GM18511 (cell line): Measurements from ENCODE around the gene ALDH1A3.
A peak's percentile ranks its signal among the peaks of the same experiment; 100 is the strongest.
"Not testable (repeated sequence)": the region's sequence is repeated elsewhere in the genome, so short reads cannot be mapped to it uniquely, and the experiment has no call there.

ENCODE experiments used
- ATAC-seq: cut with Tn5 transposase; IDR thresholded peaks from one replicate; pipeline ENCODE4 v1.9.1; 2021; ENCODE audit warnings: mild to moderate bottlenecking, moderate library complexity; ENCODE audit not compliant: unreplicated experiment

Gene ALDH1A3

GRCh38 chr15:100879464-100880138 is at the start of gene ALDH1A3:
ALDH1A3 (plus strand) TSS chr15:100879831; CDS start chr15:100879908, 77 bp downstream.
- peak; percentile 52 for ATAC-seq

GRCh38 chr15:100831467-100831866 is 48.2 kb upstream of the ALDH1A3 start:
- ATAC-seq = no peak

- no peak for ATAC-seq
These were observed 47.3 kb upstream of the ALDH1A3 start for GRCh38 chr15:100832149-100832942.

- no peak for ATAC-seq
These were observed 45.9 kb upstream of the ALDH1A3 start for GRCh38 chr15:100833417-100834389.

GRCh38 chr15:100834731-100835130 is 44.9 kb upstream of the ALDH1A3 start:
- ATAC-seq = no peak

- no peak for ATAC-seq
These were observed 44.0 kb upstream of the ALDH1A3 start for GRCh38 chr15:100835636-100836035.

GRCh38 chr15:100836501-100836900 is 43.1 kb upstream of the ALDH1A3 start:
- ATAC-seq = no peak

GRCh38 chr15:100841426-100841825 is 38.2 kb upstream of the ALDH1A3 start:
- ATAC-seq = no peak

GRCh38 chr15:100842756-100843730 is 36.6 kb upstream of the ALDH1A3 start:
- ATAC-seq = no peak

- ATAC-seq = no peak
These were observed 35.5 kb upstream of the ALDH1A3 start for GRCh38 chr15:100844167-100844566.

- ATAC-seq = no peak
These were observed 34.9 kb upstream of the ALDH1A3 start for GRCh38 chr15:100844778-100845177.

GRCh38 chr15:100847194-100847593 is 32.4 kb upstream of the ALDH1A3 start:
- ATAC-seq = no peak

- peak; percentile 65 for ATAC-seq
These were observed 30.4 kb upstream of the ALDH1A3 start for GRCh38 chr15:100849021-100849854.

GRCh38 chr15:100849855-100850218 is 29.8 kb upstream of the ALDH1A3 start:
- peak; percentile 36 for ATAC-seq

GRCh38 chr15:100851428-100852015 is 28.1 kb upstream of the ALDH1A3 start:
- not testable (repeated sequence) for ATAC-seq

GRCh38 chr15:100852630-100853029 is 27.0 kb upstream of the ALDH1A3 start:
- no peak for ATAC-seq

- no peak for ATAC-seq
These were observed 25.8 kb upstream of the ALDH1A3 start for GRCh38 chr15:100853676-100854440.

GRCh38 chr15:100856867-100857266 is 22.8 kb upstream of the ALDH1A3 start:
- ATAC-seq = no peak
